GM21526 (cell line): ENCODE data around the gene RBFOX2.

Experiments used
- ATAC-seq: cut with Tn5 transposase; IDR thresholded peaks from one replicate; pipeline ENCODE4 v1.9.1; 2021; ENCODE audit warnings: moderate library complexity; ENCODE audit not compliant: unreplicated experiment, low FRiP score

The RBFOX2 gene

GRCh38 chr22:35883031-35883620, 145.5 kb downstream of the RBFOX2 start:
- no peak for ATAC-seq

- ATAC-seq = no peak
Observed at GRCh38 chr22:35882211-35883030, 146.2 kb downstream of the RBFOX2 start.

GRCh38 chr22:35879351-35879750, 149.3 kb downstream of the RBFOX2 start:
- ATAC-seq = no peak

- ATAC-seq = no peak
Observed at GRCh38 chr22:35873426-35873825, 155.2 kb downstream of the RBFOX2 start.

GRCh38 chr22:35872451-35872850, 156.2 kb downstream of the RBFOX2 start:
- ATAC-seq = no peak

- no peak for ATAC-seq
Observed at GRCh38 chr22:35870517-35871293, 157.9 kb downstream of the RBFOX2 start.

- ATAC-seq = no peak
Observed at GRCh38 chr22:35868938-35869337, 159.7 kb downstream of the RBFOX2 start.

GRCh38 chr22:35866651-35867050, 162.0 kb downstream of the RBFOX2 start:
- no peak for ATAC-seq

- ATAC-seq = no peak
Observed at GRCh38 chr22:35864545-35865165, 164.0 kb downstream of the RBFOX2 start.

GRCh38 chr22:35863432-35863831, 165.2 kb downstream of the RBFOX2 start:
- no peak for ATAC-seq

- no peak for ATAC-seq
Observed at GRCh38 chr22:35862697-35863096, 165.9 kb downstream of the RBFOX2 start.

- ATAC-seq = no peak
Observed at GRCh38 chr22:35861451-35861850, 167.2 kb downstream of the RBFOX2 start.

- no peak for ATAC-seq
Observed at GRCh38 chr22:35860837-35861236, 167.8 kb downstream of the RBFOX2 start.

- no peak for ATAC-seq
Observed at GRCh38 chr22:35860087-35860733, 168.4 kb downstream of the RBFOX2 start.

- no peak for ATAC-seq
Observed at GRCh38 chr22:35854334-35854733, 174.3 kb downstream of the RBFOX2 start.

- ATAC-seq = no peak
Observed at GRCh38 chr22:35852076-35852475, 176.5 kb downstream of the RBFOX2 start.

- ATAC-seq = no peak
Observed at GRCh38 chr22:35850831-35851230, 177.8 kb downstream of the RBFOX2 start.

GRCh38 chr22:35846804-35847203, 181.8 kb downstream of the RBFOX2 start:
- ATAC-seq = no peak

- ATAC-seq = no peak
Observed at GRCh38 chr22:35844886-35845285, 183.7 kb downstream of the RBFOX2 start.

GRCh38 chr22:35842954-35843353, 185.7 kb downstream of the RBFOX2 start:
- ATAC-seq = no peak
